Mesodermal cell (in vitro differentiated cells): ENCODE data around the gene VPREB1. TPM values are rescaled to one million over a fixed set of nuclear protein-coding genes. Genes with fewer than 3 reads are reported as not detected.

Experiments
- H3K27ac ChIP-seq: 2 replicates; pipeline ENCODE4 v1.7.0; 2013; ENCODE audit warnings: mild to moderate bottlenecking, low read depth, low read length, moderate library complexity; ENCODE audit not compliant: severe bottlenecking
- H3K36me3 ChIP-seq: 2 replicates; pipeline ENCODE4 v1.7.1; 2013; ENCODE audit warnings: mild to moderate bottlenecking, low read length, moderate library complexity; ENCODE audit not compliant: control insufficient read depth, insufficient read depth
- H3K4me1 ChIP-seq: one replicate; pipeline ENCODE4 v1.7.1; 2013; ENCODE audit warnings: mild to moderate bottlenecking, low read length; ENCODE audit not compliant: insufficient read depth, control insufficient read depth, poor library complexity, severe bottlenecking
- H3K4me3 ChIP-seq: 2 replicates; pipeline ENCODE4 v1.7.0; 2013; ENCODE audit warnings: low read length, control low read depth, mild to moderate bottlenecking; ENCODE audit not compliant: insufficient read depth, poor library complexity, severe bottlenecking; ENCODE audit errors: extremely low read depth
- H3K9me3 ChIP-seq: 2 replicates; pipeline ENCODE4 v1.7.1; 2013; ENCODE audit warnings: mild to moderate bottlenecking, low read length, moderate library complexity; ENCODE audit not compliant: control insufficient read depth
- WGBS, 2 experiments: methylation state at CpG; one replicate each; pipeline ENCODE4 v1.1.5; 2013; ENCODE audit warnings: missing lambda C conversion rate in 2 of 2; ENCODE audit not compliant: insufficient coverage in 2 of 2; 5-methylcytosine and 5-hydroxymethylcytosine counted together
- polyA plus RNA-seq, 2 experiments: library from polyadenylated mRNA; stranded (reverse); fragments of 50-300 nt; gene quantifications; one replicate each; pipeline ENCODE4 v1.2.3, GENCODE V29; 2013

Gene VPREB1, protein sequence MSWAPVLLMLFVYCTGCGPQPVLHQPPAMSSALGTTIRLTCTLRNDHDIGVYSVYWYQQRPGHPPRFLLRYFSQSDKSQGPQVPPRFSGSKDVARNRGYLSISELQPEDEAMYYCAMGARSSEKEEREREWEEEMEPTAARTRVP
- polyA plus RNA-seq (2013, experiment 1 of 2), result not detected
- polyA plus RNA-seq (2013, experiment 2 of 2), result not detected

DNA sequence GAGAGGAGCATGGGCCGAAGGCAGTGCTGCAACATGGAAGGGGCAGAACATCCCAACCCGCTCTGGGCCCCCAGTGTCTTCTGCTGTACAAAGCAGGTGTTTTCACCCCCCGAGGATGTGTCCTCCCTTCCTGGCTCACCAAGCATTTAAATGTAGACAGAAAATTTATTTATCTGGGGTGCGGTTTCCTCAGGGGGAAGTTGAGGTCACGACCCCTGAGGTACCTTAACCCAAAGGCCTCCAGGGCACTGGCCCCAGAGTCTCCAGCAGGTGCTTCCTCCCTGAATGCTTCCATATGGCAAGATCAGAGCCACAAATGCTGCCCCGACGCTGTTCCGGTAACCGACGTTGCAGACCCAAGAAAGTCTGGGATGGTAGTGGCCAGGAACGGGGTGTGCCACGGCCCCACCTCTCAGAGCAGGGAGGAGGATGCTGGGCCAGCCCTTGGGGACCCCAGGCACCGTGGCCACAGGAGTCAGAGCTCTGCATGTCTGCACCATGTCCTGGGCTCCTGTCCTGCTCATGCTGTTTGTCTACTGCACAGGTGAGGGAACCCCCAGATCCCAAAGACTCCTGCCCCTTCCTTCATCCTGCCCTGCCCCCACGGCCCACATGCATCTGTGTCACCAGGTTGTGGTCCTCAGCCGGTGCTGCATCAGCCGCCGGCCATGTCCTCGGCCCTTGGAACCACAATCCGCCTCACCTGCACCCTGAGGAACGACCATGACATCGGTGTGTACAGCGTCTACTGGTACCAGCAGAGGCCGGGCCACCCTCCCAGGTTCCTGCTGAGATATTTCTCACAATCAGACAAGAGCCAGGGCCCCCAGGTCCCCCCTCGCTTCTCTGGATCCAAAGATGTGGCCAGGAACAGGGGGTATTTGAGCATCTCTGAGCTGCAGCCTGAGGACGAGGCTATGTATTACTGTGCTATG lies at the start of gene VPREB1:
Gene VPREB1 (plus strand): TSS at position 471 of the 935 bp plus-strand sequence. CDS start 28 bp downstream, at position 499.
- Histone ChIP-seq H3K36me3 (no peaks in the 10 kb centered on the region), H3K4me1 (no peaks in the 10 kb centered on the region), H3K4me3 (no peak within 1 kb of the TSS), H3K9me3 (no peaks in the 10 kb centered on the region), H3K27ac (no peak within 1 kb of the TSS)
- WGBS, 2 experiments, result 68 to 76% methylated on average over 22 to 24 of the region's 25 CpGs

DNA sequence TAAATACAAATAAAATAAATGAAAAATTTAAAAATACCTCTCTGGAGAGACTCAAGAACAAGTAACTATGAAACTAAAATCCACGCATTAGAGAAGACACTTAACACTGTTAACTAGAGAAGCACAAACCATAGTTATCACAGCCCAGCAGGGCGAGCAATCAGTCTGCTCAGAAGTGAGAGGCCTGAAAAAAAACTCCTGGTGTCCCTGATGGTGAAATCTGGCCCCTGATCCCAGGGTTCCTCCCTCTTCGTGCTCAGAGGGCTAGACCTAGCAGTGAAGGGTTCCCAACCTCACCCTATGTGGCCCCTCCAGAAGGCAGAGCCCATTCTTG lies 49.7 kb upstream of the VPREB1 start:
- 24 to 38% methylated on average over 2 to 3 of the region's 3 CpGs for WGBS, 2 experiments

DNA sequence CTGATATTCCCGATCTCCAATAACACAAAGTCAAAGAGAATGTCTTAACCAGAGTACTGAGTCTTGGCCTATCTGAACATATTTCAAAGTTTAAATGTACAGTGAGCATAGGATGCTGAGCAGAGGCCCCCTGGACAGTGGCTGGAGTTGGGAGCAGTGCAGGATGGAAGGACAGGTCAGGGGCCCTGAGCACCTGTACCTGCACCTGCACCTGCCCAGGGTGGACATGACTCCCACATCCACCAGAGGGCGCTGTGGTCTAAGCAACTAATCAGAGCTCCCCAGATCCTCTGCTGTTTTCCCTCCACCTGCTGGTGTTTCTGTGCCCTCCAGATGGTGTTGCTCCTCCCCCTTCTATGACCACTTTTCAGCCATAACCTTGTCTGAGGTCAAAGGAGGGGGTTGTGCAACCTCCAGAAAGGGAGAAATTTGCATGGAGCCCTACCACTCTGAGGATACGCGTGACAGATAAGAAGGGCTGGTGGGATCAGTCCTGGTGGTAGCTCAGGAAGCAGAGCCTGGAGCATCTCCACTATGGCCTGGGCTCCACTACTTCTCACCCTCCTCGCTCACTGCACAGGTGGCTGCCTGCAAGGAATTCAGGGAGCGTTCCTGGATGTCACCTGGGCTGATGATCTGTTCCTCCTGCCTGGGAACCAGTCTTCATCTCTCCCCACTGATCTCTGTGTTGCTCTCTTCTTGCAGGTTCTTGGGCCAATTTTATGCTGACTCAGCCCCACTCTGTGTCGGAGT lies 49.1 kb upstream of the VPREB1 start:
- Histone ChIP-seq H3K4me1 (no peaks in the 10 kb centered on the region), H3K36me3 (no peaks in the 10 kb centered on the region), H3K27ac (no peak overlapping the region), H3K9me3 (no peaks in the 10 kb centered on the region), H3K4me3 (no peak overlapping the region)
- 56 to 73% methylated on average over 6 of the region's 7 CpGs for WGBS, 2 experiments

More for the DNA sequence above, 49.7 kb upstream of the VPREB1 start:
- Histone ChIP-seq H3K27ac (no peak overlapping the region), H3K36me3 (no peaks in the 10 kb centered on the region), H3K9me3 (no peaks in the 10 kb centered on the region), H3K4me1 (no peaks in the 10 kb centered on the region), H3K4me3 (no peak overlapping the region)

DNA sequence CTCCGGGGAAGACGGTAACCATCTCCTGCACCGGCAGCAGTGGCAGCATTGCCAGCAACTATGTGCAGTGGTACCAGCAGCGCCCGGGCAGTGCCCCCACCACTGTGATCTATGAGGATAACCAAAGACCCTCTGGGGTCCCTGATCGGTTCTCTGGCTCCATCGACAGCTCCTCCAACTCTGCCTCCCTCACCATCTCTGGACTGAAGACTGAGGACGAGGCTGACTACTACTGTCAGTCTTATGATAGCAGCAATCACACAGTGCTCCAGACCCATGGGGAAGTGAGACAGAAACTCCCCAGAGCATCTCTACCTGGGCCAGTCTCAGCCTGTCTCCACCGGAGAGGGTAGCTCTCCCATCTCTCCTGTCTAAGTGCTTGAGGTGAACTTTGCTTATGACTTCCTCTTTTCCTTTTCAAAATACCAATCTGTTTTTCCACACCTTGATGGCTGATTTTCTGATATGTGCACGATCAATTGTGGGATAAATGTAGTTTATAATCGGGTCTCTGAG lies 48.5 kb upstream of the VPREB1 start:
- H3K36me3 ChIP-seq, result no peaks in the 10 kb centered on the region
- H3K4me3 ChIP-seq, result no peak overlapping the region
- H3K4me1 ChIP-seq, result no peaks in the 10 kb centered on the region
- H3K9me3 ChIP-seq, result no peaks in the 10 kb centered on the region
- H3K27ac ChIP-seq, result no peak overlapping the region
- 71 to 80% methylated on average over 8 of the region's 11 CpGs for WGBS, 2 experiments

DNA sequence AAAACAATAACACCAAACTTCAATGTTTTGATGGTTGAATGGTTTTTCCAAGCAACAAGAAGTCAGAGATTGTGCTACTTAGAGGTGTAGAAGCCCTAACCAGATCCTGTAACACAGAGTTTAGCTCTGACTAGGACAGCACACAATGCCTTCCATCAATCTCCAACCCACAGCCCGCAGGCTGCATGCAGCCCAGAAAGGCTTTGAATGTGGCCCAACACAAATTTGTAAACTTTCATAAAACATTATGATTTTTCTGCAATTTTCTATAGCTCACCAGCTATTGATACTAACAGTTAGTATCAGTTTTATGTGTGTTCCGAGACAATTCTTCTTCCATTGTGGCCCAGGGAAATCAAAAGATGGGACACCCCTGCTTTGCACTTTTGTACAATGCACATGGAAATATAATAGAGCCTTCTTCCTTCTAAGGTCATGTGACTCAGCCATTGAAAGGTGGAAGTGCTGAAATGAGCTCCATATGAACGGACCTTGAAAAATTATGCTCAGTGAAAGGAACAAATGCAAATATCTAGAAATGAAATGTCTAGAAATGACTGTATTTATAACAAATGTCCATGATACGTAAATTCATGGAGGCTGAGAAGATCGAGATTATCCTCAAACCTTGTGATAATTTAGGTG lies 47.6 kb upstream of the VPREB1 start:
- 63 to 72% methylated on average over 3 to 4 of the region's 5 CpGs for WGBS, 2 experiments
- H3K9me3 ChIP-seq, result no peaks in the 10 kb centered on the region
- no peak overlapping the region for H3K27ac ChIP-seq
- no peaks in the 10 kb centered on the region for H3K36me3 ChIP-seq
- H3K4me1 ChIP-seq, result no peaks in the 10 kb centered on the region
- H3K4me3 ChIP-seq, result no peak overlapping the region

DNA sequence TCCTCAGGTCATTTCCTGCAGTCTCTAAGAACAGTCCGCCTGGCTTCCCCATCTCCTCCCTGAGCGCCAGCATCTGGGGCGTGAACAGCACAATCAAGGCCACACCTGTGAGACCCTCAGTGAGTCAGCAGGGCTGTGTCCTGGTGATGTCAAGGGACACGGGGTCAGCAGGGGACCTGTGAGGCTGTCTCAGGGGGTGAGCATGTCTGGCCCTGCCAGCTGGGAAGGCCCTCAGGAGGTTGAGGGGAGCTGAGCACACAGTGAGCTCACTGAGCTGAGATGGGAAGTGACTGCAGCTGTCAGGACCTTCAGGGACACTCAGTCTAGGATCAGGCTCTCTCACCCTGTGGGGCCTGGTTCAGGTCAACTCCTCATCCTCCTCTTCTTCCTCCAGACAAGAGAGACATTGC lies 46.6 kb upstream of the VPREB1 start:
- H3K36me3 ChIP-seq, result no peaks in the 10 kb centered on the region
- H3K27ac ChIP-seq, result no peak overlapping the region
- 78% methylated on average over 4 of the region's 4 CpGs for WGBS, 2 experiments
- no peaks in the 10 kb centered on the region for H3K4me1 ChIP-seq
- no peak overlapping the region for H3K4me3 ChIP-seq
- no peaks in the 10 kb centered on the region for H3K9me3 ChIP-seq

DNA sequence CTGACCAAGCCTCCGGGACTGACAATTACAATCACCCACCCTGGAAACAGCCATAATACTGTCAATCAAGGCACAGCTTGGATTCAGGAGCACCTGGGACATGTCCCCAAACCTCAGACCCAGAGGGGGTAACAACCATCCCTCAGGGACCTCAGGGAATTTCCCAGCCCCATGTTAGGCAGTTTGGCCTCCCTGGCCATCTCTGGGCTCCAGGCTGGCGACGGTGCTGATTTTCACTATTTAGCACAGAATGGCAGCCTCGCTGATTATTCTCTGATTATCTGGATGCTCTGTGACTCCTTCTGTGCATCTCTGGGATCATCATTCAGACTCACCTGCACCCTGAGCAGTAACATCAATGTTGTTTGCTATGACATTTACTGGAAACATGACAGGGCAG lies 45.8 kb upstream of the VPREB1 start:
- 86 to 88% methylated on average over 4 of the region's 4 CpGs for WGBS, 2 experiments
- H3K4me1 ChIP-seq, result no peaks in the 10 kb centered on the region
- no peaks in the 10 kb centered on the region for H3K36me3 ChIP-seq
- no peaks in the 10 kb centered on the region for H3K9me3 ChIP-seq
- no peak overlapping the region for H3K4me3 ChIP-seq
- H3K27ac ChIP-seq, result no peak overlapping the region

DNA sequence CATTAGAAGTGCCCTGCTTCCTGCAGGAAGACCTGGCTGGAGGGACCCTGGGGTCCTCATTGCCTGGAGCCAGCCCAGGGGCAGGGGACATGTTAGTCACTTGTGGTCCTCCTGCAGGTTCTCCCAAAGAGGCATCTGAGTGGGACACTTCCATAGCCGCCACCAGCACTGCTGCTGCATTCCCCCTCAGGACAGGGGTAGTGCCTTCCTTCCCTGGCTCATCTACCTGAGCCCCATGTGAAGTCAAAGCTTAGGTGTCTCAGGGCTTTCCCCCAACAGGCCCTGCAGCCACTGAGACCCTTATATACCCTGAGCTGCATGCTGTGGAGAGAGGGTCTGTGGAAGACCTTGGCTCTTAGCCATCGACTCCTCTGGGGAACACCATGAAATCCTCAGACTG lies 45.0 kb upstream of the VPREB1 start:
- Histone ChIP-seq H3K9me3 (no peaks in the 10 kb centered on the region), H3K27ac (no peak overlapping the region), H3K4me3 (no peak overlapping the region), H3K36me3 (no peaks in the 10 kb centered on the region), H3K4me1 (no peaks in the 10 kb centered on the region)
- 63 to 87% methylated on average over 2 of the region's 2 CpGs for WGBS, 2 experiments

DNA sequence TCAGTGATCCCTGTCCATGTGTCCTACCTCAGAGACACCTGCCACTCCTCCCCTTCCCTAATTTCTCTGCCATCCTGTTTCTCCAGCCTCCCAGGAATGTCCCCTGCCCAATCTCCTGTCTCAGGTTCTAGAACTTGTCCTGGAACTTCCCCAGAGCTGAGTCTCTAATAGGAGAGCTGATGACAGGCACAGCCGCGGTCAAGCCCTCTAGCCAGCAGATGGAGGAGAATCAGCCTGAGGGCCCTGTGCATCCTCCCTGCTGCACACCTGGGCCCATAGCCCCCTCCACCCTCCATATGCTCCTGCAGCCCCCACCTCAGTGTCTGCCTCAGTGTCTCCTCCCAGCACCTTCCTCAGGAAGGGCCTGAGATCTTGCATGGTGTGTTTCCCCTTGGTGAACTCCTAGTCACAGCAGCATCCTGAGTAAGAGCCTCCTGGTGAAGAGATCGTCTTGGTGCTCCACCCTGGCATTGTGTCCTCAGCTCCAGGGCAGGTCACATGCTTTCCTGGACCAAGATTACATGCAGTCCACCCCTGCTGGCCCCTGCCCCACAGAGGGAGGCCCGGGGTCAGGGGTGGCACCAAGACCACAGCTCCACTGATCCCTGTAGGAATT lies 43.9 kb upstream of the VPREB1 start:
- no peak overlapping the region for H3K27ac ChIP-seq
- H3K9me3 ChIP-seq, result no peaks in the 10 kb centered on the region
- H3K4me1 ChIP-seq, result no peaks in the 10 kb centered on the region
- no peak overlapping the region for H3K4me3 ChIP-seq
- H3K36me3 ChIP-seq, result no peaks in the 10 kb centered on the region
- WGBS, 2 experiments, result 54 to 90% methylated on average over 3 to 4 of the region's 4 CpGs
